Memory B cell (primary cell): ENCODE data around the gene FPR1.
"Not testable (repeated sequence)": the region's sequence is repeated elsewhere in the genome, so short reads cannot be mapped to it uniquely, and the experiment has no call there.

ENCODE experiments used
- ATAC-seq: fragments of 150-1000 bp; cut with Tn5 transposase; 2 replicates; pipeline ENCODE4 v1.10.0; 2021; ENCODE audit warnings: low read depth, mild to moderate bottlenecking, moderate library complexity
- DNase-seq, 2 donors: peaks; one replicate each; pipeline ENCODE4 v3.0.0; 2022; ENCODE audit warnings: low spot score in 2 of 2
- H3K27ac Mint-ChIP-seq: one replicate; pipeline ENCODE4 v1.8.0; 2022; ENCODE audit warnings: mild to moderate bottlenecking, moderate library complexity, mixed read lengths
- H3K27me3 Mint-ChIP-seq: one replicate; pipeline ENCODE4 v1.8.0; 2022; ENCODE audit warnings: mixed read lengths
- H3K36me3 Mint-ChIP-seq: one replicate; pipeline ENCODE4 v1.8.0; 2022; ENCODE audit warnings: mild to moderate bottlenecking, mixed read lengths
- H3K4me1 Mint-ChIP-seq: one replicate; pipeline ENCODE4 v1.8.0; 2022; ENCODE audit warnings: mixed read lengths
- H3K4me3 Mint-ChIP-seq: one replicate; pipeline ENCODE4 v1.8.0; 2022; ENCODE audit warnings: mild to moderate bottlenecking, moderate library complexity, mixed read lengths
- H3K9me3 Mint-ChIP-seq: one replicate; pipeline ENCODE4 v1.8.0; 2022; ENCODE audit warnings: mixed read lengths

FPR1 gene

GRCh38 chr19:51765086-51765485 is 13.4 kb upstream of the FPR1 start:
- Mint-ChIP-seq H3K4me3 (no peak overlapping the region), H3K4me1 (peaks cover 4% of the 10 kb centered on the region), H3K27ac (no peak overlapping the region), H3K27me3 (peaks cover 16% of the 10 kb centered on the region), H3K9me3 (peaks cover 9% of the 10 kb centered on the region), H3K36me3 (no peaks in the 10 kb centered on the region)
- ATAC-seq, result no peak
- DNase-seq, result no peak

- no peak overlapping the region for H3K27ac Mint-ChIP-seq
Measured at GRCh38 chr19:51761696-51762095, 10.0 kb upstream of the FPR1 start.

GRCh38 chr19:51760697-51761356 is 9.1 kb upstream of the FPR1 start, which contains the start of gene FPR2:
FPR2 (plus strand) TSS chr19:51761180; CDS start chr19:51768659, 7,479 bp downstream.
- H3K27me3 Mint-ChIP-seq, result peaks cover 16% of the 10 kb centered on the region
- H3K27ac Mint-ChIP-seq, result no peak within 1 kb of the TSS
- H3K4me3 Mint-ChIP-seq, result no peak within 1 kb of the TSS
- peaks cover 4% of the 10 kb centered on the region for H3K4me1 Mint-ChIP-seq
- peaks cover 10% of the 10 kb centered on the region for H3K9me3 Mint-ChIP-seq
- no peak for ATAC-seq
- no peaks in the 10 kb centered on the region for H3K36me3 Mint-ChIP-seq
- no peak for DNase-seq

More at GRCh38 chr19:51761696-51762095, 10.0 kb upstream of the FPR1 start:
- Mint-ChIP-seq H3K9me3 (peaks cover 9% of the 10 kb centered on the region), H3K4me1 (peaks cover 4% of the 10 kb centered on the region), H3K27me3 (peaks cover 16% of the 10 kb centered on the region), H3K4me3 (no peak overlapping the region), H3K36me3 (no peaks in the 10 kb centered on the region)
- DNase-seq, result no peak
- no peak for ATAC-seq

DNA sequence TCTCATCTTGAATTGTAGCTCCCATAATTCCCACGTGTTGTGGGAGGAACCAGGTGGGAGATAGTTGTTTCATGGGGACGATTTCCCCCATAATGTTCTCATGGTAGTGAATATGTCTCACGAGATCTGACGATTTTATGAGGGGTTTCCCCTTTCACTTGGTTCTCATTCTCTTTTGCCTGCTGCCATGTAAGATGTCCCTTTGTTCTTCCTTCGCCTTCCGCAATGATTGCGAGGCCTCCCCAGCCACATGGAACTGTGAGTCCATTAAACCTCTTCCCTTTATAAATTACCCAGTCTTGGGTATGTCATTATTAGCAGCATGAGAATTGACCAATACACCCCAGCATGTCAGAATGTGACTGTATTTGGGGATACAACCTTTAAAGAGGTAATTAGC is 3.9 kb upstream of the FPR1 start:
- no peak for ATAC-seq
- Mint-ChIP-seq H3K4me1 (peaks cover 10% of the 10 kb centered on the region), H3K4me3 (no peak overlapping the region), H3K27ac (no peak overlapping the region), H3K36me3 (peaks cover 2% of the 10 kb centered on the region), H3K9me3 (peaks cover 14% of the 10 kb centered on the region), H3K27me3 (peaks cover 5% of the 10 kb centered on the region)
- DNase-seq, result no peak

DNA sequence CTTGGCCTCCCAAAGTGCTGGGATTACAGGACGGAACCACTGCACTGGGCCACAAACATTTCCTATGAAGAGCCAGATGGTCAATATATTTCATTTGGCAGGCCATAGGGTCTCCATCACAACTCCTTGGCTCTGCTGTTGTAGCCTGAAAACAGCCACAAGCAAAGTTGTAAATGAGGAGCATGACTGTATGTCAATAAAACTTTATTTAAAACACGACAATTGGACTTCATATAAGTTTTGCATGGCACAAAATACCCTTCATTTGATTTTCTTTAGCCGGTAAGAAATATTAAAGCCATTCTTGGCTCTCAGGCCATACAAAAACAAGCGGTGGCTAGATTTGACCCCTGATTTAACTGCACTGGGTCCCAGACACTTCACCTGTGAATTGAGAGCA is 3.1 kb upstream of the FPR1 start:
- Mint-ChIP-seq H3K4me1 (peaks cover 10% of the 10 kb centered on the region), H3K27ac (no peak overlapping the region)

DNA sequence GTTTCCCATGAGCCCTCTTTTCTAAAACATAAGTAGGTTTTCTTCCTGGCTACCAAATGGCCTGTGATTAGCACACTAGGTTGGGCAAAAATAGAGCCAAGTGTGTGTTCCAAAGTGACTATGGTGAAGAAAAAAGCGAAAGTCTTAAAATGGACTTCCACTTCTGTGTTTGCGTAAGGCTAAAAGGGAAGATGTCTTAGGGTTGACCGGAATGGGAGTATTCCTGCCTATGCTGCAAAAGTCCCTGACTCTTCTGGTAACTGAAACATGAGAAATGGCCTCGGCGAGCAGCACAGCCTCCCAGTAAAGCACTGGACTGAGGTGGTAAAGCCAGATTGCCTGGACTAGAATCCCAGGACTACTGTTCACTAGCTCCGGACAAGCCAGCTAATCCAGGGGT is 2.4 kb upstream of the FPR1 start:
- DNase-seq (no peak), ATAC-seq (no peak)
- Mint-ChIP-seq H3K4me3 (no peak overlapping the region), H3K9me3 (peaks cover 15% of the 10 kb centered on the region), H3K36me3 (peaks cover 2% of the 10 kb centered on the region), H3K4me1 (peaks cover 10% of the 10 kb centered on the region), H3K27me3 (peaks cover 5% of the 10 kb centered on the region), H3K27ac (no peak overlapping the region)

More for the DNA sequence above, 3.1 kb upstream of the FPR1 start:
- no peak for DNase-seq
- no peak for ATAC-seq
- Mint-ChIP-seq H3K9me3 (peaks cover 14% of the 10 kb centered on the region), H3K27me3 (peaks cover 5% of the 10 kb centered on the region), H3K36me3 (peaks cover 2% of the 10 kb centered on the region), H3K4me3 (no peak overlapping the region)

DNA sequence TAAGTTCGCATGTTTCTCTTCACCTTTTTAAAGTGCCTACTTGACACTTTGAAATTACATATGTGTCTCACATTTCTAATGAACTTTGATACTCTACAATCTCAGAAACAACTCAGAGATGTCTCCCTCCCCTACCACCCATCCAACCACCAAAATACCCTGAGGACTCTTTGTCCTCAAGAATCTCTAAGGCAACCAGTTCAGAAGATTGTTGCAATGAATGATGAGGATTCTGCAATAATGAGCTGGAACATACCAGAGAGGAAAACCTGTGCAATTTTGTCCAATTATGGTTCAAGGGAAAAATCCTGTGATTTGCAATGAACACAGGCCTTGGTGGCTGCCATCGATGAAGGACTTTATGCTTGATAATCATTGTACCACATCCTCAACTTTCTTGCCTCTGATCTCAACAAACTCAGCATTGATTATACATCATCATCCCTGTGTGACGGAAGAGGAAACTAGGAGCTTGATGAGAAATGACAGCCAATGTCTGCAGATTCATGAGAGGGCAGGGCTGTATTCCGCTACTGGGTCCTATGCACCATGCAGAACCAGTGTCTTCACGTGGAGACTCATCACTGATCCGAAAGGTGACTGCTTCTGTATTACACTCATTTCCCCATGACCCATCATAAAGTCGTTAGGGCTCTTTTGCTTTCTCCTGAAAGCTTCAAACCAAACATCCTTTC is 1.1 kb downstream of the FPR1 start:
- H3K4me1 Mint-ChIP-seq, result peaks cover 10% of the 10 kb centered on the region
- DNase-seq, result no peak
- H3K36me3 Mint-ChIP-seq, result peaks cover 2% of the 10 kb centered on the region
- peaks cover 16% of the 10 kb centered on the region for H3K9me3 Mint-ChIP-seq
- peaks cover 2% of the 10 kb centered on the region for H3K27me3 Mint-ChIP-seq
- H3K4me3 Mint-ChIP-seq, result no peak overlapping the region
- no peak for ATAC-seq
- H3K27ac Mint-ChIP-seq, result no peak overlapping the region

GRCh38 chr19:51749979-51750378 is 1.7 kb downstream of the FPR1 start:
- H3K27me3 Mint-ChIP-seq, result no peaks in the 10 kb centered on the region
- H3K4me3 Mint-ChIP-seq, result no peak overlapping the region
- DNase-seq, result no peak
- H3K9me3 Mint-ChIP-seq, result peaks cover 16% of the 10 kb centered on the region
- no peak for ATAC-seq
- peaks cover 2% of the 10 kb centered on the region for H3K36me3 Mint-ChIP-seq
- H3K4me1 Mint-ChIP-seq, result peaks cover 10% of the 10 kb centered on the region
- no peak overlapping the region for H3K27ac Mint-ChIP-seq

- Mint-ChIP-seq H3K27ac (no peak overlapping the region), H3K4me3 (no peak overlapping the region), H3K36me3 (no peaks in the 10 kb centered on the region), H3K9me3 (peaks cover 10% of the 10 kb centered on the region), H3K4me1 (peaks cover 6% of the 10 kb centered on the region), H3K27me3 (no peaks in the 10 kb centered on the region)
- no peak for ATAC-seq
- DNase-seq, result no peak
Measured at GRCh38 chr19:51746731-51747130, 4.9 kb downstream of the FPR1 start.

DNA sequence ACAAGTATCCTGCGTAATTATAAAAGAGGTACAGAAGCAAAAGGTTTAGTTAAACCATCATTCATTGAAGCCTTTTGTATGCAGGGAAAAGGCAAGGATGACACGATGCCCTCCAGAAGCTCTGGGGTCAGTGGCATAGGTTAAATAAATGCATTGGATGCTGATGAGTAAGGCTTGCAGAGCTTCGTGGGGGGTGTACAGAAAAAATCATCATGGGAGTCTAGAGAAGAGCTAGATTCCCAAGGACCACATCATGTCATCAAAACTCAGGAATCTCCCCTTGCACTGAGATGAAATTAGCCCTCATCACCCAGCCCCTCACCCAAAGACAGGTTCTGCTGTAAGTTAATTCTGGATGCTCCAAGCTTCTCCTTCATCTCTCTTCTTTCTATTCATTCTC is 8.3 kb downstream of the FPR1 start:
- no peaks in the 10 kb centered on the region for H3K4me1 Mint-ChIP-seq
- H3K4me3 Mint-ChIP-seq, result no peak overlapping the region
- H3K36me3 Mint-ChIP-seq, result no peaks in the 10 kb centered on the region
- no peak overlapping the region for H3K27ac Mint-ChIP-seq
- DNase-seq (no peak), ATAC-seq (no peak)
- H3K9me3 Mint-ChIP-seq, result peaks cover 3% of the 10 kb centered on the region
- H3K27me3 Mint-ChIP-seq, result no peaks in the 10 kb centered on the region

GRCh38 chr19:51742789-51743188 is 8.9 kb downstream of the FPR1 start:
- Mint-ChIP-seq H3K27me3 (no peaks in the 10 kb centered on the region), H3K4me3 (no peak overlapping the region), H3K27ac (no peak overlapping the region), H3K9me3 (peaks cover 1% of the 10 kb centered on the region), H3K36me3 (no peaks in the 10 kb centered on the region), H3K4me1 (no peaks in the 10 kb centered on the region)
- no peak for DNase-seq
- no peak for ATAC-seq

DNA sequence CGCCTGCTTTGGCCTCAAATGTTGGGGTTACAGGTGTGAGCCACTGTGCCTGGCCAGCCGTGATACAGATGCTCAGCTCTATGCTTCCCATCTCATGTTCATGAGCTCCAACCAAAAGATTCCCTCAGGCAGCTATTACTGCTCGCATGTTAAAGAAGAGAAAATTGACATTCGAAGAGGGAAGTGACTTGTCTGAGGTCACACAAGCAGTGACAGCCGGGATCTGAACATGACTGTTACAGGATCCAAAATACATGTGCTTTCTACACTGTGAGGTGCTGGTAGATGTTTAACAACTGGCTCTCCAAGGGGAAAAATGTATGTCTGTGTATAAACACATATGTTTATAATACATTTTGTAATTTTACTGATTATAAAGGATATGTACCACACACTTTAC is 11.3 kb downstream of the FPR1 start:
- DNase-seq, result no peak
- ATAC-seq, result no peak
- no peaks in the 10 kb centered on the region for H3K36me3 Mint-ChIP-seq
- no peaks in the 10 kb centered on the region for H3K4me1 Mint-ChIP-seq
- H3K27me3 Mint-ChIP-seq, result peaks cover 2% of the 10 kb centered on the region
- H3K9me3 Mint-ChIP-seq, result no peaks in the 10 kb centered on the region
- no peak overlapping the region for H3K4me3 Mint-ChIP-seq
- H3K27ac Mint-ChIP-seq, result no peak overlapping the region

DNA sequence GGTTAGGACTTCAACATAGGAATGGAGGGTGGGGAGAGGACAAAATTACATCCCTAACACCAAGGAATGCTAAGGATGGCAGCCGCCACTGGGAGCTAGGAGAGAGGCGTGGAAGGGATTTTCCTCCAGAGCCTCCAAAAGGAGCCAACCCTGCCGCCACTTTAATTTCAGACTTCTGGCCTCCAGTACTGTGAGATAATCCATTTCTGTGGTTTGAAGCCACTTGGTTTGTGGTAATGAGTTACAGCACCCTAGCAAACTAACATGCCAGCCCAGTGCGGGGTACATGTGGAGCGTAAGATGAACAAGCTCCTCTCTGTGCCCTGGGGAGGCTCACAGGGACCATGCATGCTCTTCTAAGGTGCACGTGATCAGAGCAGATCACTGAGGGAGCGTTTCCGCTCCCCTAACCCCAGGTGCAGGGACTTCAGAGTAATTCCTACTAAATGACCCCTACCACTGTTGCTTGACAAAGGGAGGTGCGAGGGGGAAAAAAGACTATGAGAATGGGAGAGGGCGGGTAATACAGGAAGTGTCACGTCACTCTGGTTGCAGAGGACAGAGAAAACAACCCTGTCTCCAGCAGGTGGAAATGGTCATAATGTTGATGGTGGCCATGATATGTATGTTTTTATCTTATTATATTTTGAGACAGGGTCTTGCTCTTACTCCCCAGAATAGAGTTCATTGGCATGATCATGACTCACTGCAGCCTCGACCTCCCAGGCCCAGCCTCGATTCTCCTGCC is 12.0 kb downstream of the FPR1 start:
- Mint-ChIP-seq H3K36me3 (no peaks in the 10 kb centered on the region), H3K27ac (no peak overlapping the region), H3K27me3 (peaks cover 4% of the 10 kb centered on the region), H3K4me3 (no peak overlapping the region), H3K9me3 (no peaks in the 10 kb centered on the region), H3K4me1 (no peaks in the 10 kb centered on the region)
- no peak for DNase-seq
- ATAC-seq, result no peak

DNA sequence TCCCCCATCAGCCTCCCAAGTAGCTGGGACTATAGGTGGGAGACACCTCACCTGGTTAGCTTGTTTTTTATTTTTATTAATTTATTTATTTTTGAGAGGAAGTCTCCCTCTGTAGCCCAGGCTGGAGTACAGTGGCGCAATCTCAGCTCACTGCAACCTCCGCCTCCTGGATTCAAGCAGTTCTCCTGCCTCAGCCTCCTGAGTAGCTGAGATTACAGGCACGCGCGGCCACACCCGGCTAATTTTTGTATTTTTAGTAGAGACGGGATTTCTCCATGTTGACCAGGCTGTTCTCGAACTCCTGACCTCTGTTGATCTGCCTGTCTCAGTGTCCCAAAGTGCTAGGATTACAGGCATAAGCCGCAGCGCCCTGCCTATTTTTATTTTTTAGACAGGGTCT is 13.2 kb downstream of the FPR1 start:
- DNase-seq, H3K36me3 Mint-ChIP-seq, ATAC-seq, H3K4me3 Mint-ChIP-seq, H3K4me1 Mint-ChIP-seq, H3K9me3 Mint-ChIP-seq, H3K27me3 Mint-ChIP-seq, H3K27ac Mint-ChIP-seq: not testable (repeated sequence)
